Psoas muscle (tissue), 8 donors: ENCODE results near the gene CBLIF. TPM values are rescaled to one million over a fixed set of nuclear protein-coding genes. Genes with fewer than 3 reads are reported as not detected.
"Not testable (repeated sequence)": the region's sequence is repeated elsewhere in the genome, so short reads cannot be mapped to it uniquely, and the experiment has no call there.

ENCODE experiments used
- ATAC-seq, 4 donors: fragments of 200-7000 bp; cut with Tn5 transposase; one replicate each; pipeline ENCODE4 v1.9.1; 2020; ENCODE audit warnings: moderate library complexity in 3 of 4, mild to moderate bottlenecking in 2 of 4
- DNase-seq, 2 donors: peaks; one replicate each; pipeline ENCODE4 v3.0.0-alpha.2; 2020
- H3K27ac ChIP-seq: fragments of 200-600 bp; one replicate; pipeline ENCODE4 v1.8.0; 2022
- H3K27me3 ChIP-seq, 3 donors: fragments of 200-600 bp in 1 of 3; one replicate each; pipeline versions ENCODE4 v1.6.1 to v1.8.0; 2013 to 2022; ENCODE audit warnings: low read length in 2 of 3, mild to moderate bottlenecking in 2 of 3, moderate library complexity in 1 of 3; ENCODE audit not compliant: insufficient read depth in 3 of 3
- H3K36me3 ChIP-seq, 2 donors: fragments of 200-600 bp in 1 of 2; one replicate each; pipeline versions ENCODE4 v1.6.1 to v1.8.0; 2013 to 2022; ENCODE audit warnings: low read depth in 1 of 2, mild to moderate bottlenecking in 1 of 2, moderate library complexity in 1 of 2; ENCODE audit not compliant: insufficient read depth in 1 of 2
- H3K4me1 ChIP-seq: fragments of 200-600 bp; one replicate; pipeline ENCODE4 v1.8.0; 2022
- H3K4me3 ChIP-seq: fragments of 200-600 bp; one replicate; pipeline ENCODE4 v1.8.0; 2022; ENCODE audit warnings: mild to moderate bottlenecking
- H3K9me3 ChIP-seq: fragments of 200-600 bp; one replicate; pipeline ENCODE4 v1.8.0; 2022
- CTCF ChIP-seq: fragments of 200-600 bp; IDR thresholded peaks from one replicate; pipeline ENCODE4 v1.8.0; 2022; ENCODE audit warnings: antibody characterized with exemption
- WGBS, 3 donors: extraction: QIAGEN DNeasy Blood & Tissue Kit; methylation state at CpG; one replicate each; pipeline versions ENCODE4 v1.1.6 to v1.1.7; 2013; 5-methylcytosine and 5-hydroxymethylcytosine counted together
- intact Hi-C, 2 donors: fragments of 100-400 bp; cut with DNase I; formaldehyde crosslinking; loops; one replicate each; pipeline versions ENCODE4 v1.11.0 to v1.14.2; 2022
- polyA plus RNA-seq, 3 donors: library from polyadenylated mRNA; stranded (reverse); fragments of 200-250 nt; gene quantifications; one replicate each; pipeline ENCODE4 v1.2.3, GENCODE V29; 2013
- total RNA-seq, 4 donors: library from RNA; stranded (reverse); fragmentation: NEBNext Ultra II Directional in 2 of 4; extraction: Animal tissue kit (Norgen Biotek cat#: 25700) in 2 of 4; gene quantifications; one replicate each; pipeline versions ENCODE4 v1.2.1 to v1.2.4, GENCODE V29; 2021 to 2023
- donor health status: healthy with polysubstance abuse.
- donor health status: DM: no; HTN: no; CAD: no; lungs with moderate emphysema.
- donor health status: Bipolar disorder and iron deficiency.
- donor health status: healthy.
- donor health status: DM: yes; HTN: yes; CAD: no.
- donor health status: DM: no; HTN: no; CAD: no.
- donor health status: DM: no; HTN: no; CAD: no.
- donor health status: DM: yes; HTN: yes; CAD: no.

The CBLIF gene
- total and polyA plus RNA-seq, 7 donors: 0.05 TPM; not detected in 6

- Histone ChIP-seq H3K27ac (peak overlapping the region; percentile 48), H3K9me3 (no peaks in the 10 kb centered on the region), H3K36me3 (peaks cover 2 to 47% of the 10 kb centered on the region in 2 donors), H3K4me1 (peaks cover 9% of the 10 kb centered on the region), H3K4me3 (no peak overlapping the region), H3K27me3 (no peaks in the 10 kb centered on the region)
- DNase-seq (no peak), ATAC-seq (peak in 3 of 4 donors; percentile 14 to 41 (median 30))
- intact Hi-C loops: no loop called here
- 70 to 89% (median 73%) methylated on average over 4 of the region's 4 CpGs for WGBS, 3 donors
- no peak for TF ChIP-seq CTCF
Measured at GRCh38 chr11:59787255-59787588, 58.1 kb downstream of the CBLIF start.

DNA sequence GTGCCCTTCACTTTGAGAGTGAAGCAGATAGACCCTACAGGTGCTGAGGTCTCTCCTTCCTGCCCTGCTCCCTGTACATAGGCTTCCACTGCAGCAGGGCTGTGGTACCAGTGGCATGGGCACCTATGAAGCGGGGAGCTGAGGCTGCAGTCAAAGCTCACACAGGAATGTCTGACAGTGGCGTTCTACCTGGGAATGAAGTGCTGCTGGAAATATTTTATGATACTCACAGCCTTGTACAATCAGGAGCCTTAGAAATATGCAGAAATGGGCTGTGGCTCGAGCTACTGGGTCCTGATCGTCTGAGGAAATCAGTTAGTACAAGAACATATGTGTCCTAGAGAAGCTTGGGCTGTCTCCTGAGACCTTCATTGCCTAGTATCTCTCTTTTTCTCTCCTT is 59.5 kb downstream of the CBLIF start:
- Histone ChIP-seq H3K27ac (no peak overlapping the region), H3K4me1 (peaks cover 9% of the 10 kb centered on the region), H3K27me3 (no peaks in the 10 kb centered on the region), H3K4me3 (no peak overlapping the region), H3K36me3 (peaks cover 2 to 33% of the 10 kb centered on the region in 2 donors), H3K9me3 (no peaks in the 10 kb centered on the region)
- DNase-seq: no peak
- no peak for TF ChIP-seq CTCF
- intact Hi-C loops: no loop called here
- WGBS, 3 donors: 83 to 87% (median 86%) methylated on average over 4 of the region's 4 CpGs
- ATAC-seq: no peak

GRCh38 chr11:59784441-59784840 is 60.9 kb downstream of the CBLIF start:
- DNase-seq, H3K27me3 ChIP-seq, intact Hi-C loops, ATAC-seq, H3K27ac ChIP-seq, H3K9me3 ChIP-seq, H3K4me3 ChIP-seq: not testable (repeated sequence)
- Histone ChIP-seq H3K36me3 (peaks cover 2 to 24% of the 10 kb centered on the region in 2 donors), H3K4me1 (peaks cover 13% of the 10 kb centered on the region)
- WGBS, 3 donors: 73 to 82% (median 76%) methylated on average over 5 of the region's 5 CpGs

GRCh38 chr11:59783632-59784090 is 61.6 kb downstream of the CBLIF start:
- no peak for DNase-seq
- no peak for ATAC-seq
- WGBS, 3 donors: 71 to 81% (median 74%) methylated on average over 4 of the region's 4 CpGs
- Histone ChIP-seq H3K27ac (no peak overlapping the region), H3K4me1 (peaks cover 13% of the 10 kb centered on the region), H3K4me3 (no peak overlapping the region), H3K9me3 (no peaks in the 10 kb centered on the region), H3K27me3 (no peaks in the 10 kb centered on the region), H3K36me3 (peaks cover 2 to 16% of the 10 kb centered on the region in 2 donors)
- TF ChIP-seq CTCF: no peak
- intact Hi-C loops: no loop called here

DNA sequence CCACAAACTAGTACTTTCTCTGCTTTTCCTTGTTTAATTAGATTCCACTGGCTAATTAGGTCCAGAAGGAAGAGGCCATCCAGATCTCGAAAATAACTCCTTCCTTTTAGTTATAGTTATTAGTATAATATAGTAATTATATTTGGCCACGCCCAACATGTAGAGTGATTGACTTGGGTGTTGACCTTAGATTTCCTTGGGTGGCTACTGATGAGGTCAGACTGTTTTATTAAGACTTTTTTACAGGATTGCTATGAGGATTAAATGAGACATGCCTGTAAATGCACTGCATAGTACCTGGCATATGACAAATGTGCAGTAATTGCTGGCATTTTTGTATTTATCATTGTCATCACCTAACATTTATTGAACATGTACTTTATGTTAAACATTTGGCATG is 63.2 kb downstream of the CBLIF start:
- H3K36me3 ChIP-seq: peaks cover 2 to 4% of the 10 kb centered on the region in 2 donors
- H3K27ac ChIP-seq: no peak overlapping the region
- 71 to 74% (median 72%) methylated on average over 2 of the region's 2 CpGs for WGBS, 3 donors
- no peaks in the 10 kb centered on the region for H3K27me3 ChIP-seq
- no peaks in the 10 kb centered on the region for H3K9me3 ChIP-seq
- ATAC-seq (no peak), DNase-seq (no peak)
- TF ChIP-seq CTCF: no peak
- H3K4me3 ChIP-seq: no peak overlapping the region
- H3K4me1 ChIP-seq: peaks cover 12% of the 10 kb centered on the region
- intact Hi-C loops: no loop called here
